ENCODE data around the gene CELSR1.

CELSR1 gene

GRCh38 chr22:46363611-46364321 lies 173.7 kb downstream of the CELSR1 start:
- no peak for DNase-seq (ENCODE audit: low read depth)

- DNase-seq (ENCODE audit: low read depth) = no peak
Observed at GRCh38 chr22:46362934-46363515, 174.4 kb downstream of the CELSR1 start.

DNA sequence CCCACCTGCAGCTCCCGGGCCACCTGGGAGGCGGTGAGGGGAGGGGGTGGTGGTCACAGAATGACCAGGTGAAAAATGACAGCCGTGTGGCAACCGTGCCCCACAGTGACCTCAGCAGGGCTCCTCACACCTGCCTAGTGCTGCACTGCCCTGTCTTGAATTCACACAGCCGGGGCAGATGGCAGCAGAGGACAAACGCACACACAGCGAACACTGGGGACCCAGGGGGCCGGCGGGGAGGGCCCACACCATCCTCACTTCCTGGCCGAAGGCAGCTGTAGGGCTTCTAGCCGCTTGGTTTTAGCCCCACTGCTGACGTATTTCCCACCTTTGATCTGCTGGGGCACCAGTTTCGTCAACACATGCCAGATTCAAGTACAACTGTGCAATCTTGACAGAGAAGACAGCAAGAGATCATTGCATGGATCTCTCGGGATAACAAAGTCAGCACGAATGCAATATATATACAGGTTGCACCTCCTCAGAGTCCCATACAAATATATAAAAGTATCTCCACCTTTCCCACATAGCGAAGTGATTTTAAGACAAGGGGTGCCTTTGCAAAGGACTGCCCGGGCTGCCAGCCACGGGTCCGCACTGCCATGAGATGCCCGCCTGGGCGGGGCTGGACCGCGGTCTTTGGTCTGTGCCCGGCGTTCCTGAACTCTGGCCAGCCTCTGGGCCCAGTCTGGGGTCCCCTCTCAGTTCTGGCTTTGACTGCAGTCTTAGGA lies 175.1 kb downstream of the CELSR1 start:
- no peak for DNase-seq (ENCODE audit: low read depth)

DNA sequence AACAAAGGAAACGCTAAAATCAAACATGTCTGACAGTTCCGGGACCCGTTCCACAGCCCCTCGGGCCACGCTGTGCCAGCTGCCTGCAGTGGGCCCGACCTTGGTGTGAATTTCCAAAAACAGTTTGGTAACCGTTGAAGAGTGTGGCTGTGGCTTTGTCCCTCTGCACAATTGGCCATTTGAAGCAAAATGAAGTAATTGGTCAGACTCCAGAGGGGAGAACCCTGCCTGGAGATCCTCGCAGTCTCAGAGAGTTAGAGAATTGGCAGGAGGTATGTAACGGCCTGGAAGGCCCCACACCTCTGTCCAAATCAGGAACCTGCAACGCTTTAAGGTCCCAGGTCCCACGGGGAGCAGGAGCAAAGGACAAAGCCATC lies 175.6 kb downstream of the CELSR1 start:
- DNase-seq (ENCODE audit: low read depth) = no peak

DNA sequence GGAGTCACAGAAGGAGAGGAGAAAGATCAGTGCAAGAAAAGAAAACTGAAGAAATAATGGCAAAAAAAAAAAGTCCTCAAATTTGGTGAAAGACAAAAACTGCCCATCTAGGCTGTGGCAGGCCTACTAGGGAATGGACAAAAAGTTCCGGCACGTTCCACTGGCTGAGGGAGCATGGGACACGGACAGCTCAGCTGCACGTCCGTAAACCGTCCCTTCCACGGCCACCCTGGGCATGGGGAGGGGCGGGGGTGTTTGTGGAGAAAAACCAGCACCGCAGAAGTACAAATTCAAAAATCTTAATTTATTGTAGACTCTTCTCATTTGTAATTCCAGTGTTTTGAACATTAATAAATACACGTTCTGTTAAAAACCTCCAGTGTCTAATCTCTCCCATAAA lies 176.5 kb downstream of the CELSR1 start:
- no peak for DNase-seq (ENCODE audit: low read depth)

DNA sequence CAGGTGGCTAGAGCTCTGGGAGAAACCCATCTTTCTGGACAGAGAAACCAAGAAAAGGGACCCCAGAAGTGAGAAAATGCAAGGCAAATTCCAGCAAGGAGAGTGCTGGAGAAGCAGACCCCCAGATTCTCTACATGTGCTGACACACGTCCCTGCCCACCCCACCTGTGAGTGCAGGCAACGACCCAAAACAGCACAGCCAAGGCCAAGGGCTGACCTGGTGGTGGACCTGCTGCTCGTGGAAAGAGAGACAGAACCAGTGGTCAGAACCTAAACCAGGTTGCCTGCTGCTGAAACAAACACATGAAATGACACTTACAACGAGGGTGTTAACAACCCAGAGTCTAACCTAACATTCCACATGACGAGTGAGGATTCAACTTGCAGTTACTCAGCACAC lies 177.3 kb downstream of the CELSR1 start:
- DNase-seq (ENCODE audit: low read depth) = no peak

DNA sequence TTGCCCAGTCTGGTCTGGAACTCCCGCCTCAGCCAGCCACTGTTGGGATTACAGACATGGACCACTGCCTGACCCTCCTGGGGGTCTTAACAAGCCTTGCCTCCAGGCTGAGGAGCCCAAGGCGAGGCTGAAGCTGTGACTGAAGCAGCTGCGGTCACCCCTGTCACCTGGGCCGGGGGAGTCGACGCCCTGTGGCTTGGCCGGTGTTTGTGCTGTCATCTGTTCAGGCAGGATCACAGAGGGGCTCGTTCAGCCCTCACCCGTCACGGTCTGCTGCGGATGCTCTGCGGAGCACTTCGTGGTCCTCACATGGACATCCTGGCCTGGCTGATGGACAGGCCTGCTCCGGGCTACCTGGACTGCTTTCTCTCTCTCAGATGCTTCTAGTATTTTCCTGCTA lies 178.1 kb downstream of the CELSR1 start:
- no peak for DNase-seq (ENCODE audit: low read depth)

DNA sequence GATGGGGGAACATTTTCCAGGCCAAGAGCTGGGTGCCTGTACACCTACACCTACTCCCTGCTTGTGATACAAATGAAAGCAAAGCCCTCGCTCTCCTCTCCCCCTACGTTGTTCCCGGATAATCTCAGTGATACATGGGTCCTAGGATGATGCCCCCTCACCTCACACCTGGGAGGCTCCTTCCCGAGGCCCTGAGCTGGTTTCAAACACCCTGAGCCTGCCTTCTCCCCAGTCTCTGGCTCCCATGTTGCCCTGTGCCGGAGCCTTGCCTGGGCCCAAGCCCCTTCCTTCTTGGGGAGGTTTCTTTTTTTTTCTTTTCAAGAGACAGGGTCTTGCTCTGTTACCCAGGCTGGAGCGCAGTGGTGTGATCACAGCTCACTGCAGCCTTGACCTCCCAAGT lies 178.7 kb downstream of the CELSR1 start:
- DNase-seq (ENCODE audit: low read depth) = no peak

DNA sequence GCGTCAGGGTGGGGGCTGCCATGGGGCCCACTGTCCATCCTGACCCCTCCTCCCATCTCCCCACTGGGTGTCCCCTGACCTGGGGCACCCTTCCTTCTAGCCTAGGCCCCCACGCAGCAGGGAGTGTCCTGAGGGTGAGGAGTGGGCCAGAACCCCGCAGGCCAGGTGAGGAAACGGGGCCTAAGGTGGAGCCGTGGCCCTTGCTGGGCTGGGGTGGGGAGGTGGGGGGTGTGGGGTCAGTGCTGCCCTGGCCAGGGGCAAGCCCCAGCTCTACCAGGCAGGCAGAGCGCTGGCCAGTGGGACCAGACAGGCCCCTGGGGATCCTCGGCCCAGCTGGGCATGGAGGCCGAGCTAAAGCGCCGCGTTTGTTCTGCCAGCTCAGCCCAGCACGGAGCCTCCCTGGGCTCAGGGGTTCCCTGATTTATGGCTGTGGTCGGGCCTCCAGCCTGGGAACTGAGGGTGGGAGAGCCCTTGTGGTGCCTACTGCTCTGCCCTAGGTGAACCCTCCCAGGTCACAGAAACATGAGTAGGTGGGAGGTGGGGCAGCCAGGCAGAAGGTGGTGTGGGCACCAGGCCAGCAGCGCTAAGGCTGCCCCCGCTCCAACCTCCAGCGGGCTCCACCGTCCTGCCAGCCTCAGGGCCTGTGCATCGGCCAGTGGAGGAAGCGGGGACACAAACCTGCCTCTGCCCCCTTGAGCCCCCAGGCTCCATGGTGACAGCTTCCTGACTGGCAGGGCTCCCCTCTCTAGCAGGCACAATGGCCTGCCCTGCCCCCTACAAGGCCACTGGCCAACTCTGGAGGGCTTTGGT lies 179.5 kb downstream of the CELSR1 start:
- no peak for DNase-seq (ENCODE audit: low read depth)

DNA sequence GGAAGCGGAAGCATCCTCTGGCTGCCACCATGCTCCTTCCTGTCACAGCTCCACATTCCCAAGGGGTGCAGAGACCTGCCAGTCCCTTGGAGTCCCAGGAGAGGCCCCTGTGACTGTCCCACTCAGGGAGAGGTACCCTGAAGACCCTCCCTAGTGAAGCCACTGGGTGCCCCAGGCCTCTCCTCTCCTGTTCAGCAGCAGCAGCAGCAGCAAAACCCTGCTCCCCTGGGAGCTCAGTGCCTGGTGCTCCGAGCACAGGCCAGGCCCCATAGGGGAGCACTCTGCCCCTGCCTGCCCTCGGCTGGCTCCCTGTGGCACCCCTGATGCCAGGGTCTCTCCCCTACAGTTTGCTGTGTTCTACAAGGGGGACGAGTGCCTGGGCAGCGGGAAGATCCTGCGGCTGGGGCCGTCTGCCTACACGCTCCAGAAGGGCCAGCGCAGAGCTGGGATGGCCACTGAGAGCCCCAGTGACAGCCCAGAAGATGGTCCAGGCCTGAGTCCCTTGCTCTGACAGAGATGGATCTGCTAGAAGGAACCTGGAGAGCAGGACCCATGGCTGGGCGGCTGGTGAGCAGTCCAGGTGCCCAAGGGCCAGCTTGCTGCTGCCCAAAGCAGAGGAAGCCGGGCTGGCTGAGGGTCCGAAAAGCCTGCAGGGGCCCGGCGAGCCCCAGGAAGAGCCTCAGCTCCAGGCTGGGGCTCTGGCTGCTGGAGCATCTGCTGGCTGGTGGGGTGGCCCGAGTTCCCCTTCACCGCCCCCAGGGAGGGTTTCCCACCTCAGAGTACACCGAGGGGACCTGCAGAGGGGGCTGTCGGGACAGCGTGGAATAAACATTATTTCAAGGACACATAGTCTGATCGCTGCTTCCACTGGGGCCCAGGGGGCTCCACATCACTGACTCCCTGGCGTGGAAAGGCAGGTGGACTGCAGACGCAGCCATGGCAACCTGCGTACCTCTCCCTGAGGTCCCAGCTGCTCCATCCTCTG lies 180.6 kb downstream of the CELSR1 start:
- DNase-seq (ENCODE audit: low read depth) = no peak

DNA sequence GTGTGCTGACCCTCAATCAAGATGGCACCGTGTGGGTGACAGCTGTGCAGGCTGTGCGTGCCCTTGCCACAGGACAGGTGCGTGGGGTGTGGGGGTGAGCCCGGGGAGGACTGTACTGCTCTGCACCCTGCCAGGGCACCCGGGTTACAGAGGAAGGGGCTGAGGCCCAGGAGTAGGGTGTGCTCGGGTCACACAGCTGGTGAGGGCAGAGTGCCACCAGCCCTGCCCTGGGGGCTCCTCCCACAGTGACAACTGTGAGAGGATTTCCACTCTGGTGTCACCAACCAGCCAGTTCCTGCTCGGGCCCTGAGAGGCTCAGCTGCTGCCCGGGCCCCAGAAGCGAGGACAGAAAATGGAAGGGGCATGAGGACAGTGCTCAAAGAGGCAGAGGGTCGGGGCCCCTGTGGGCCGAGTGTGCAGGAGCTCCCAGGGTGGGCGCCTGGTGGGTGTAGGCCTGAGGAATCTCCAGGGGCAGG lies 181.4 kb downstream of the CELSR1 start:
- DNase-seq (ENCODE audit: low read depth) = no peak

GRCh38 chr22:46355369-46355995 lies 181.9 kb downstream of the CELSR1 start:
- DNase-seq (ENCODE audit: low read depth) = peak; percentile 53

DNA sequence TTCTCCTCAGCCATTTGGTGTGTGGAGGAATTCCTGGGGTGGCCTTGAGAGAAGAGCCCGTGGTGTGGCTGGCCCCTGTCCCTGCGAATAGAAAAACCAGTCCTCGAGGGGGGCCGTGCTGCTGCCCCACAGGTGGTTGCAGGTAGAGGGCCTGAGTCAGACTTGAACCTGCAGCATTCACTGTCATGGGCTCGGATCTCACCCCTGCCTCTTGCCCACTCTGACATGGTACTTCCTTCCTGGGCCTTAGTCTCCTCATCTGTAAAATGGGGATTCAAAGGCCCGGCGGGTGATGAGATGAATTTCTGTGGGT lies 182.5 kb downstream of the CELSR1 start:
- DNase-seq (ENCODE audit: low read depth) = no peak

- DNase-seq (ENCODE audit: low read depth) = no peak
Observed at GRCh38 chr22:46354176-46354992, 183.0 kb downstream of the CELSR1 start.

- no peak for DNase-seq (ENCODE audit: low read depth)
Observed at GRCh38 chr22:46353483-46354105, 183.8 kb downstream of the CELSR1 start.

DNA sequence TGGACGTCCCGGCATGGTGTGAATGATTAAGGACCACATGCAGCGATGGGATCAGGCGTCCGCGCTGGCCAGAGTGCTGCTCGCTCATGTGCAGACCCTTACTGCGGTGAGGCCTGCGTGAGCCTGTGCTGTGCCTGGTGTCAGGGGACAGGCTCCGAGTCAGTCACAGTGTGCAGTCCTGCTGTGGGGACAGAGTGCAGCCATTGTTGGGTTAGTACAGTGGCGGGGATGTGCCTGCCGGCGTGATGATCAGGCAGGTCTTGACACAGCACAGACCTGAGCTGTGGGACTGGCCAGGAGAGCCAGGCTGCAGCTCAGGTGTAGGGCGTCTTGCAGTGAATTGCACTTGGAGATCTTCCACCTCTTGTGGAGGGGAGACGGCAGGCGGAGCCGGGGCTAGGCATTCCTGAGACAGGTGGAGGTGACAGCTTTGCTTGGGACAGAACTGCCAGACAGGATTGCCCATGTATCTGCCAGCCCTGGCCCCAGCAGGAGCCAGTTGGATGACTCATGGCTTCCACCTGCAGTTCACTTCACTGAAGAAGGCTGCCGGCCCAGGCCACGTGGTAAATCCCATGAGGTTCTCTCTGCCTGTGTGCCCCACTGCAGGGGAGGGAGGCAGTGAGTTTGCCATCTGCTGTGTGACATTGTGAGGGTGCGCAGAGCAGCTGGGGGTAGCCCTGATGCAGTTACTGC lies 184.6 kb downstream of the CELSR1 start:
- DNase-seq (ENCODE audit: low read depth) = peak; percentile 56

DNA sequence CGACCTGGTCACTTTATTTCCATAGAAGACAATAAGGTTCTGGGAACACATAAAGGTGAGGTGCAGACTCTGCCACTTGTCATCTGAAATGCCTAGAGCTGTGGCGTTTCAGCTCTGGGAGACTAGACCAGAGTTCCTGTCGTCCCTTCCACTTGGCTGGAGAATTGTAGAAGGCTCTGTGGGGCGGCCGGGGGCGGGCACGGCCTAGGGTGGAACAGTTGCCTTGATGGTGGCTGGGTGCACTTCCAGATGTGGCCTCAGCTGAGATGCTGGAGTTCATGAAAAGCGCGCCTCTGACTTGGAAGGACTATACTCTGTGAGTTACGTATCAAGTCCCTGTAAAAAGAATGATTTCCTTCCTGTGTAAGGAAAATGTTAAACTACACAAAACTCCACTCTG lies 185.1 kb downstream of the CELSR1 start:
- no peak for DNase-seq (ENCODE audit: low read depth)

- no peak for DNase-seq (ENCODE audit: low read depth)
Observed at GRCh38 chr22:46351767-46352166, 185.7 kb downstream of the CELSR1 start.

Data from iris pigment epithelial cell (primary cell).